Activated T-helper 1 cell treated with anti-CD3 and anti-CD28 coated beads, Interleukin-12 subunit alpha, Interleukin-12 subunit beta, Interleukin-2, Interleukin-4 antibody, amounts not matched to agents 30 ng/mL and 10 ng/mL and 1 ng/mL, durations not matched to agents 14 hours and 24 hours and 36 hours (primary cell): ENCODE data around the gene P2RY6. TPM values are rescaled to one million over a fixed set of nuclear protein-coding genes. Genes with fewer than 3 reads are reported as not detected.

Source experiments
- DNase-seq: peaks from one replicate; pipeline ENCODE4 v3.0.0; 2021; ENCODE audit warnings: low spot score
- H3K27ac Mint-ChIP-seq: one replicate; pipeline ENCODE4 v1.8.0; 2021; ENCODE audit warnings: mild to moderate bottlenecking, mixed read lengths
- H3K27me3 Mint-ChIP-seq: one replicate; pipeline ENCODE4 v1.8.0; 2022; ENCODE audit warnings: mild to moderate bottlenecking, moderate library complexity, mixed read lengths; ENCODE audit not compliant: insufficient read depth
- H3K36me3 Mint-ChIP-seq: one replicate; pipeline ENCODE4 v1.8.0; 2021; ENCODE audit warnings: low read depth, mixed read lengths
- H3K4me1 Mint-ChIP-seq: one replicate; pipeline ENCODE4 v1.8.0; 2021; ENCODE audit warnings: low read depth, mixed read lengths
- H3K4me3 Mint-ChIP-seq: one replicate; pipeline ENCODE4 v1.8.0; 2021; ENCODE audit warnings: mild to moderate bottlenecking, moderate library complexity, mixed read lengths
- H3K9me3 Mint-ChIP-seq: one replicate; pipeline ENCODE4 v1.8.0; 2021; ENCODE audit warnings: mixed read lengths
- intact Hi-C: fragments of 100-400 bp; cut with micrococcal nuclease; formaldehyde crosslinking; loops from one replicate; pipeline ENCODE4 v1.15.1; 2024
- total RNA-seq: library from RNA; stranded (reverse); gene quantifications from 2 replicates; pipeline ENCODE4 v1.2.3, GENCODE V29; 2022

The P2RY6 gene
- total RNA-seq, 1 donor from 2014 or later, result not detected

DNA sequence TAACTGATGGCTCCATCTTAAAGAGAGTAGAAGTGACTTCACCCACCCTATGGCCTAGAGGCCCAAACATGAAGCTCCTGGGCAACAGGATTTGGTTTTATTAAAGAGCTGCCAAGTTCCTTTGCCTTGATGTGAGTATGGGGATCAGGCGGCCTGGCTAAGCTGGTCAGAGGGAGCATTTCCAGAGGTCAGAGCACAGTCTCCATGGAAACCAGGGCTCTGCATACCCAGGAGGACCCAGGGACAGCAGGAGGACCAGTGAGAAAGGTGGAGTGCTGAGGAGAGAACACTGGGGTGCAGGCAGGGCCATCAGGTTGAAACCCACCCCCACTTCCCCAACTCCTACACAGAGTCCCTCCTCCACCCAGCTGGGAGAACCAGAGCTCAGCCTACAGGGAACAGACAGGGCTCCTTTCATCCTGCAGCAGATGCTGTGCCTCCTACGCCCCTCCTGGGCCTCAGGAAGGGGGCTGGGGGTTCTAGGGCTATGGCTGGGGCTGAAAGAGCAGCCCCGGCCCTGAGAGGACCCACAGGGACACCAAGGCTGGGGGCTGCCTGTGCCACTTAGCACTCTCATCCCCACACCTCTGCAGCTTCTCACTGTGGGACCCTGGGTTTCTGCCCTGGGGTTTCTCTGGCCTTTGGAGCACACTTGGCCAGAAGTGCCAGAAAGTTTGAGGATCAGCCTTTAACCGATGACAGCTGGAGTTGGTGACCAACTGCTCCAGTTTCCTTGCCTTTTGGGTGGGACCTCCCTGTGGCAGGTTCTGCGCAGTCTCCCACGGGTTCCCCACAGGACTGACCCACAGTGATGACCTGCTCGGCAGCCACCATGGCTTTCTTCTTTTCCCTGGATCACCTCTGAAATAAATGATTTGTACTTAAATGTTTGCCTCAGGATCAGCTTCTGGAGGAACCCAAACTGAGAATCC is 13.8 kb upstream of the P2RY6 start:
- H3K9me3 Mint-ChIP-seq, result no peaks in the 10 kb centered on the region
- H3K4me3 Mint-ChIP-seq, result no peak overlapping the region
- H3K4me1 Mint-ChIP-seq, result no peaks in the 10 kb centered on the region
- H3K36me3 Mint-ChIP-seq, result no peaks in the 10 kb centered on the region
- intact Hi-C loops, result no loop called here
- no peak overlapping the region for H3K27ac Mint-ChIP-seq
- peaks cover 22% of the 10 kb centered on the region for H3K27me3 Mint-ChIP-seq
- DNase-seq, result no peak

DNA sequence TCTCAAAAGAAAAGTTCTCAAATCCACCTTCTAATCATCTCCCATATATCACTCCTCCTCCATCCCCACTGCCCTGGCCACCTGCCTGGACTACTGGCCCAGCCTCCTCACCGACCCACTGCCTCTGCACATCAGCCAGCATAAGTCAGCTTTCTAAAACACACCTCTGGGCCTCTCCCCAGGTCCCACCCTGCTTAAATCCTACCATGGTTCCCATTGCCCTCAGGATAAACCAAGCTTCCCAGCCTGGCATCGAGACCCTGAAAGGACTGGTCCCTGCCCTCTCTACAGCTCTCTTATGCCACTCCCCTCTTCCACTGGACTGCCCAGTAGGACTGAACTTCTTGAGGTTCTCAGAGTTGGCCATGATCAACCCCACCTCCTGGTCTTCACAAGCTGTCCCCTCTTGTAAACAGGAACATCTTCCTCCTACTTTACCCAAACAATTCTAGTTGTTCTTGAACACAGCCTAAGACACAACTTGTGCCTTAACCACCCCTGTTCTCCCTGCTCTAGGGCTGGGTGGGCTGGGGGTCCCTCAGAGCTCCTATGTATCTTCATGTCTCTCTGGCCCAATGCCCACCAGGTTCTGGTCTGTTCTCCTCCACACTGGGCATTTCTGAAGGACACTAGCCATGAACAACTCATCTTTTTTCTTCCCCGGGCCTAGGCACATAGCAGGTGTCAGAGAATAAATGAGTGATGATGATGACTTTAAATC is 12.6 kb upstream of the P2RY6 start:
- Mint-ChIP-seq H3K27ac (no peak overlapping the region), H3K4me3 (no peak overlapping the region), H3K27me3 (peaks cover 26% of the 10 kb centered on the region), H3K9me3 (no peaks in the 10 kb centered on the region), H3K4me1 (no peaks in the 10 kb centered on the region), H3K36me3 (no peaks in the 10 kb centered on the region)
- no peak for DNase-seq
- intact Hi-C loops, result no loop called here

DNA sequence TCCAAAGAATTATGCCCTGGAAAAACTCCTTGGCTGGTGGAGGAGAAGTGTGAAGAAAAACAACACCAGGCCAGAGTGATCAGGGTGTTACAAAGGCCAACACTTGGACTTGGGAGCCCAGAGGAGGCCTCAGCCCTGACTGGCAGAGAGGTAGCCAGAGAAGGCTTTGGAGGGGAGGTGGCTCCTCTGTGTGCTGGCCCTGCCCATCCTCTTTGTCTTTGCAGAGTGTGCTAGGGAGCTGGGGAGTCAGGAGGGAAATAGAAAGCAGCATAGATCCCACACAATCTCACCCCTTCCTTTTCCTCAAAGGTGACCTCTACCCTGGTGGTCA is 12.0 kb upstream of the P2RY6 start:
- Mint-ChIP-seq H3K27me3 (peaks cover 30% of the 10 kb centered on the region), H3K36me3 (no peaks in the 10 kb centered on the region), H3K4me3 (no peak overlapping the region), H3K4me1 (no peaks in the 10 kb centered on the region), H3K9me3 (no peaks in the 10 kb centered on the region), H3K27ac (no peak overlapping the region)
- intact Hi-C loops, result no loop called here
- no peak for DNase-seq

DNA sequence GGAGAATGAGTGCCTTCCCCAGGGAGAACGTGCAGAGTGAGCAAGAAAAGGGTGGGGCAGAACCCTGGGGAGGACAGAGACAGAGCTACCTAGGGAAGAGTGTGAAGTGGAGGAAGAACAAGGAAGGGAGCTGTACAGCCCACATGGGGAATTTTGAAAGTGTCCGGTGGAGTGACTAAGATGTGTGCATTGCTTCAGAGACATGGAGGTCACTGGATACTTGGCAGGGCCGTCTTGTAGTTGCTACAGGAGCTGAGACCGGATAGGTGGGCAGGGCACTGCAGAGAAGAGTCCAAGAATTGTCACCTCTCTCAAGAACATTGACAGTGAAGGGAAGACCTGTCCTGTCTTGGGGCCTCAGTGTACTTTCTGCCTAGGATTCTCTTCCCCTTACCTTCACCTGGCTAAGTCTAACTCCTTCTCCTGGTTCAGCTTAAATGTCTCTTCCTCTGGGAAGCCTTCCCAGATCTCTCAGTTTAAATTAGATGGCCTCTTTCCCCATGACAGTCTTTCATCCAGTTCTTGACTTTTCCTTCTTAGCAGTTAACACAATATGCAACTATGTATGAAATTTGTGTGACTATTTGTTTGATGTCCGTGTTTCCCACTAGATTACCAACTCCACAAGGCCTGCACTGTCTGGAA is 9.2 kb upstream of the P2RY6 start:
- Mint-ChIP-seq H3K36me3 (no peaks in the 10 kb centered on the region), H3K4me3 (no peak overlapping the region), H3K4me1 (no peaks in the 10 kb centered on the region), H3K27ac (no peak overlapping the region), H3K9me3 (no peaks in the 10 kb centered on the region), H3K27me3 (peaks cover 34% of the 10 kb centered on the region)
- intact Hi-C loops, result no loop called here
- DNase-seq, result no peak

DNA sequence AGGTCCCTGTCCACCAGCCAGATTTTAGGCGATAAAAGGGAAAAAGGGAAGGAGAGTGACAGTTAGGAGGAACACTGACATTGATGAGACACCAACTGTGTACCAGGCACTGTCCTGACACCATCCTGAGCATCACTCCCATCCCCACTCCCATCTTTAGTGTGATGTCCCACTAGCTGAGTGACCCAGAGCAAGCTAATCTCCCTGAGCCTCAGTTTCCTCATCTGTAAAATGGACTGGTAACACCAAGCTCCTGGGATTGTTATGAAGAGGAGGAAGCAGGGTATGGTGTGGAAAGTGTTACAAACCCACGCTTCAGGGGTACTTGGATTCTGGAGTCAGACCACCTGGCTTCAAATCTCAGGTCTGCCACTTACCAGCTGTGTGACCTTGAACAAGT is 8.5 kb upstream of the P2RY6 start:
- Mint-ChIP-seq H3K36me3 (no peaks in the 10 kb centered on the region), H3K4me3 (no peak overlapping the region)
- no peak for DNase-seq

DNA sequence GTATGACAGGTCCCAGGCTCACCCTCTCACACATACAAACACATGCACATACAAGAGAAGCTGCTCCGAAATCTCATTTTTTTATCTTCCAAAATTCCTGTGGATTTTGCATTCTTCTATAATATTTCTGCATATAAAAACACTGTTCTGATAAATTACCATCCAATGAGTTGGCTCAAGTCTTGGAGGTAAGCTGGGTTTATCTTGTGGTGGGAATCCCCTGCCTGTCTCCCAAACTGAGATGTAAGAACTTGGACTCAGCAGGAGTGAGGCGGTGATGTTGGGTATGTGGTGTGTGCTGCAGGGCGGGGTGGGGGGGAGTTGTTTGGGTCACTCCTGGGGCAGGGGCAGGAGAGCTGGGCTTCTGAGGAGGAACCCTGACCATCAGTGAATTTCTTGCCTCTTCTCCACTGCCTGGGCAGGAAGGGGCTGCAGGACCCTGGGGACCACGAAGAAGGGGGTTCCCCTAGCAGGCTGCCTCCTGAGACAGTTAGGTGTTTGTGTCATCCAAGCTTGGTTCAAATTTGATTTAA is 6.8 kb upstream of the P2RY6 start:
- H3K36me3 Mint-ChIP-seq, result no peaks in the 10 kb centered on the region
- H3K27ac Mint-ChIP-seq, result no peak overlapping the region
- no peaks in the 10 kb centered on the region for H3K4me1 Mint-ChIP-seq
- H3K9me3 Mint-ChIP-seq, result no peaks in the 10 kb centered on the region
- H3K27me3 Mint-ChIP-seq, result peaks cover 36% of the 10 kb centered on the region
- DNase-seq, result no peak
- intact Hi-C loops, result no loop called here
- H3K4me3 Mint-ChIP-seq, result no peak overlapping the region

More for the DNA sequence above, 8.5 kb upstream of the P2RY6 start:
- H3K27me3 Mint-ChIP-seq, result peaks cover 34% of the 10 kb centered on the region
- intact Hi-C loops, result no loop called here
- no peaks in the 10 kb centered on the region for H3K4me1 Mint-ChIP-seq
- no peaks in the 10 kb centered on the region for H3K9me3 Mint-ChIP-seq
- no peak overlapping the region for H3K27ac Mint-ChIP-seq

DNA sequence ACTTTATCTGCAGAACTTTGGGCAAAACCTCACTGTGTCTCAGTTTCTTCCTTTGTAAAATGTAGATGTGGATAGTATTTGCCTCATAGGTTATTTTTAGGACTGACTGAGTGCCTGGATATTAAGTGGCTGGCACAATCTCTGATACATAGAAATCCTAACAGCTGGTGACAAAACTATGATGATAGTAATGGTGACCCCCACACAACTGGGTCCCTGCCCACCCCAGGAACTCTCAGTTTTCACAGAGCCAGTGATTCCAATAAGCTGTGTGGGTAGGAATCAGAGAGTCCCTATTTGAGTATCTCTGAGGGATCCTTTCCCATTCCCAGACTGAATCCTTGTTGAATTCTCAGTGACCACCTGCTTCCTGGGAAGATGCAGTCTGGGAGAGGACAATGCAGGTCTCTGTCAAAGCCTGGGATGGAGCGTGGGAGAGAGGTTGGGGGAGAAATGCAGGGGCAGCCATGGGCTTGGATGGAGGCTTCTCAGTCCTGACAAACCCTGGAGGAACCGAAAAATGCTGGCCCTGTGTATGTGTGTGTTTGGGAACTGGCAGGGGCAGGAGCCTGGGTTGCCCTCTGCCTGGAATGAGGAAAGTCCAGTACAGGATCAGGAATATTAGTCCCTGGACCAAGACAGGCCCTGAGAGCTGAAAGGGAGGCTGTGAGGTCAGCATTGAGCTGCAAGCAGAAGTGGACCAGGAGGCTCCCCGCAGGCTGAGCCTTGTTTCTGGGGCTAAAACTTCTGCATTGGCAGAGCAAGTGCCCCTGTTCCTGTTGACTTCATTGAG is 6.1 kb upstream of the P2RY6 start:
- Mint-ChIP-seq H3K9me3 (no peaks in the 10 kb centered on the region), H3K36me3 (no peaks in the 10 kb centered on the region), H3K4me1 (no peaks in the 10 kb centered on the region), H3K4me3 (no peak overlapping the region), H3K27me3 (peaks cover 36% of the 10 kb centered on the region), H3K27ac (no peak overlapping the region)
- intact Hi-C loops, result no loop called here
- DNase-seq, result no peak

DNA sequence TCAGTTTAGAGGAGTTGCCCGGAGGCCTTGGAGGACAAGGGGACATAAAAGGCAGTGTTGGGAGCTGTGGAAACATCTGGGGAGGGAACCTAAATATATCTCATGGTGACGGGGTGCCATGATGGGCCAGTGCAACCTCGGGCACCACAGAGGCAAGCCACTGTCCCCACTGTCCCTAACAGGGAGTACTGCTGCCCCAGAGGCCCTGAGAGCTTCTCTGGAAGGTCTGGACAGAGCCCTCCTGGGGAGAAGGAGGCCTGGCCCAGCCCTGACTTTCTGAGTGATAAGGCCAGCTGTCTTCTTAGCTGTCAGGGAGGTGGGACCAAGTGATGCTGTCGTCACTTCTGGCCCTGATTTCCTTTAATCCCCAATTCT is 5.5 kb upstream of the P2RY6 start:
- no peak overlapping the region for H3K27ac Mint-ChIP-seq
- no peak for DNase-seq

DNA sequence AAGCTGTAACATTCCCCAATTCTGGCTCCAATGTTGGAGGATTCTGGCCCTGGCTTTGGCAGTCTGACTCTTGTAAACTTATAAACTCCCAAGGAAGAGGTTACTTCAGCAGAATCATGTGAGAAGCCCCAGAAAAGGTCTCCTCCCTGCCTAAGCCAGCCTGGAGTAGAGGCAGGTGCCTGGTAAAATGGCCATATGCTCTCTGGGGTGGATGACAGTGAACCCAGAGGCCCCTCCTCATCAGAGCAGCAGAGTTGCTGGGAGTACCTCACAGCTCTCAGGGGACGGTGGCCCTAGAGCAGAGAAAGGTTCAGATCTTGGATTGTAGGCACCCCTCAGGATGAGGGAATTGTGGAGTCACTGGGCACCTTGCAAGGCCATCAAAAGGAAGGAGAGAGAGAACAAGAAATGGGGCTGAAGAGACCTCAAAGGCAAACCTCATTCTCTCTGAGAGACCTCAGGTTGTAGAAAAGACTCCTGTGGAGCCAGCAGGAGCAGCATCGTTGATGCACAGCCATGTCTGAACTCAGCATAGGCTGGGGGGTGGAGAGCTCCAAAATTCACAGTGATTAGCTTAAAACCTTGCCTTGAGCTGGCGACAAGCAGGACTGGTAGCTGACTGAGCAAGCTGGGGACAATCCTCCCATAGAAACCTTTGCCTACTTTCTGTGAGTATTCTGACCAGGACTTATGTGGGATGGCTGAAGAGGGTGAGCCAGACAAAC is 4.9 kb upstream of the P2RY6 start:
- no peak for DNase-seq
- H3K9me3 Mint-ChIP-seq, result no peaks in the 10 kb centered on the region
- peaks cover 27% of the 10 kb centered on the region for H3K27me3 Mint-ChIP-seq
- no peaks in the 10 kb centered on the region for H3K4me1 Mint-ChIP-seq
- no peak overlapping the region for H3K4me3 Mint-ChIP-seq
- H3K36me3 Mint-ChIP-seq, result no peaks in the 10 kb centered on the region
- intact Hi-C loops, result no loop called here
- no peak overlapping the region for H3K27ac Mint-ChIP-seq

More for the DNA sequence above, 5.5 kb upstream of the P2RY6 start:
- Mint-ChIP-seq H3K27me3 (peaks cover 33% of the 10 kb centered on the region), H3K4me1 (no peaks in the 10 kb centered on the region), H3K36me3 (no peaks in the 10 kb centered on the region), H3K4me3 (no peak overlapping the region), H3K9me3 (no peaks in the 10 kb centered on the region)
- intact Hi-C loops, result no loop called here

DNA sequence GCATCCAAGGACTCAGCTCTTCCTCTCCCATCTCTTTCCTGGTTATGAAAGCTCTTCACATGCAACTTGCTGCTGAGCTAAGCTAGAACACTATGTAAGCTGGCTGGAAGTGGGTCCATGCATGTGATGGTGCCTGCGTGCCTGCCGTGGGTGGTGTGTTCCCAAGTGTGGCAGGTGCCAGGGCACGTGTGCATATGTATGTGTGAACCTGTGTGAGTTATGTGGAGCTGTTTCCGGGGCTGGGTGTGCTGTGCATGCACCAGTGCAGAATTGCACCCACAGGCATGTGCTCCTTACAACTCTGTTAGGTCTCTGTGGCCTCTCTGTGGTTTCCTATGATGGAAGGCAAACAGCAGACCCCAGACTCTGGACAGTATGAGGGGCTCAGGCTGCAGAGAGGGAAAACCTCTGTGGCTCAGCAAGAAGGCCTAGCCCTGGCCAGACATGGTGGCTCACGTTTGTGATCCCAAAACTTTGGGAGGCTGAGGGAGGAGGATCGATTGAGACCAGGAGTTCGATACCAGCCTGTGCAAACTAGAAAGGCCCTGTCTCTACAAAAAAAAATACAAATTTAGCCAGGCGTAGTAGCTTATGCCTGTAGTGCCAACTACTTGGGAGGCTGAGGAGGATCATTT is 4.1 kb upstream of the P2RY6 start:
- H3K27ac Mint-ChIP-seq, result no peak overlapping the region

DNA sequence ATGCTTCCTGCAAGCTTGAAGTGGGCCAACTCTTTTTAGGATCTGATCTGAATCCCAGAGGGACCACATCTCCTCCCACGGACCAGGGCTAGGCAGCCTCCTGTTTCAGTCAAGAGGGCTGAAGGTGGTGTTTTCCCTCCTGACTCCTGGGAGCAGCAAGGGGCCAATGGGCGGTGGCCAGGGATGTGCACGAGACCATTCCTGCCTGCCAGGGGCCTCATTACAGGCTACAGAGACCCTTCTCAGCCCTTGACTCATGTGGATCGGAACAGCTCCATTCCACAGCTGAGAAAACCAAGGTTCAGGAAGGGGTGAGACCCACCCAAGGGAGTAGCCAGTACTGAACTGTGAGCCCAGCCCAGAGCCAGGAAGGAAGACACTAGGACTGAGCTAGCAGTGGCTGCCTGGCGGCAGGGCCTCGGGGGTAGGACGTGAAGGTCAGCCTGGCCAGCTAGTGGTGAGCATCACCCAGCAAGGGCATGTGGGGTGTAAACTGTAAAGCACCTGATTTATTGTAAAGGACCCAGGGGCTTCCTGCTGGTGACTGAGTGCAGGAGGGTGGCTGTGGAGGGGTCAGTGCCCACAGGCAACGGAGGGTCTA is 3.4 kb upstream of the P2RY6 start:
- intact Hi-C loops, result no loop called here
- no peaks in the 10 kb centered on the region for H3K36me3 Mint-ChIP-seq
- peaks cover 20% of the 10 kb centered on the region for H3K27me3 Mint-ChIP-seq
- H3K9me3 Mint-ChIP-seq, result no peaks in the 10 kb centered on the region
- no peaks in the 10 kb centered on the region for H3K4me1 Mint-ChIP-seq
- H3K4me3 Mint-ChIP-seq, result no peak overlapping the region
- H3K27ac Mint-ChIP-seq, result no peak overlapping the region
- no peak for DNase-seq

More for the DNA sequence above, 4.1 kb upstream of the P2RY6 start:
- Mint-ChIP-seq H3K36me3 (no peaks in the 10 kb centered on the region), H3K4me3 (no peak overlapping the region), H3K27me3 (peaks cover 23% of the 10 kb centered on the region), H3K9me3 (no peaks in the 10 kb centered on the region), H3K4me1 (no peaks in the 10 kb centered on the region)
- intact Hi-C loops, result no loop called here
- no peak for DNase-seq
